Left ventricle myocardium inferior (tissue), 1 donor: ENCODE data around the gene ULBP2. TPM values are rescaled to one million over a fixed set of nuclear protein-coding genes. Genes with fewer than 3 reads are reported as not detected.
"Not testable (repeated sequence)": the region's sequence is repeated elsewhere in the genome, so short reads cannot be mapped to it uniquely, and the experiment has no call there.

Experiments
- DNase-seq: peaks from one replicate; pipeline ENCODE4 v3.0.0-alpha.2; 2020
- H3K27ac ChIP-seq: fragments of 200-600 bp; replicated peaks from 2 replicates; pipeline ENCODE4 v1.8.0; 2021
- H3K27me3 ChIP-seq: fragments of 200-600 bp; 2 replicates; pipeline ENCODE4 v1.8.0; 2021; ENCODE audit warnings: low read depth
- H3K36me3 ChIP-seq: fragments of 200-600 bp; 2 replicates; pipeline ENCODE4 v1.8.0; 2021
- H3K4me1 ChIP-seq: fragments of 200-600 bp; 2 replicates; pipeline ENCODE4 v1.8.0; 2021
- H3K4me3 ChIP-seq: fragments of 200-600 bp; 2 replicates; pipeline ENCODE4 v1.8.0; 2021; ENCODE audit warnings: mild to moderate bottlenecking, moderate library complexity
- H3K9me3 ChIP-seq: fragments of 200-600 bp; replicated peaks from 2 replicates; pipeline ENCODE4 v1.8.0; 2021
- CTCF ChIP-seq: fragments of 200-600 bp; IDR thresholded peaks from 2 replicates; pipeline ENCODE4 v1.8.0; 2021; ENCODE audit warnings: antibody characterized with exemption, mild to moderate bottlenecking, borderline replicate concordance
- intact Hi-C: fragments of 100-400 bp; cut with micrococcal nuclease; formaldehyde crosslinking; loops from one replicate; pipeline ENCODE4 v1.11.0; 2022
- total RNA-seq: library from RNA; stranded (reverse); fragmentation: NEBNext Ultra II Directional; extraction: Animal tissue kit (Norgen Biotek cat#: 25700); gene quantifications from one replicate; pipeline ENCODE4 v1.2.1, GENCODE V29; 2021
- donor health status: DM: no; HTN: yes; CAD: no; lungs with severe emphysema.

Gene ULBP2
- total RNA-seq, 1 donor from 2014 or later = 0.93 TPM

- DNase-seq, H3K27ac ChIP-seq, H3K9me3 ChIP-seq, H3K4me3 ChIP-seq, intact Hi-C loops, H3K36me3 ChIP-seq, H3K4me1 ChIP-seq: not testable (repeated sequence)
- peaks cover 98% of the 10 kb centered on the region for H3K27me3 ChIP-seq
Observed at GRCh38 chr6:149955654-149956317, 14.0 kb downstream of the ULBP2 start.

DNA sequence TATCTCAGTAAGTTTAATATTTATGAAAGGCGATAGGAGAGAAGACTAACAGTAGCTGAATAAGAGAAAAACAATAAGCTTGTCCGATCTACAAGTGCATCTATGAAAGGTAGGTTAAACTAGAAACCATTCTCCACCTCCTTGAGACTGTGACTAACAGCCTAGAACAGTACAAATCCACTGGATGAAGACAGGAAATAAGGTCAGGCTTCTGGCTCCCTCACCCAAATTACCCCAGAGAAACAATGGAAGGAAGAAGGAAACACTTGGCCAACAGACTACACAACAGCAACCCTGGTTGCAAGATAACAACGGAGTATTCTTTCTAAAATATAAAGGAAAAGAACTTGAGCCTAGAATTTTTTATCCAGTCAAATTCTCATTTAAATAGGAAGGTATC, 16.3 kb downstream of the ULBP2 start:
- H3K27ac ChIP-seq, DNase-seq, H3K9me3 ChIP-seq, H3K4me3 ChIP-seq, intact Hi-C loops, H3K36me3 ChIP-seq: not testable (repeated sequence)
- Histone ChIP-seq H3K27me3 (peaks cover 98% of the 10 kb centered on the region), H3K4me1 (peaks cover 11% of the 10 kb centered on the region)

GRCh38 chr6:149959806-149960205, 18.0 kb downstream of the ULBP2 start:
- H3K4me1 ChIP-seq = peaks cover 20% of the 10 kb centered on the region
- H3K27ac ChIP-seq, H3K36me3 ChIP-seq, DNase-seq, H3K4me3 ChIP-seq, intact Hi-C loops, H3K9me3 ChIP-seq: not testable (repeated sequence)
- H3K27me3 ChIP-seq = peaks cover 98% of the 10 kb centered on the region

DNA sequence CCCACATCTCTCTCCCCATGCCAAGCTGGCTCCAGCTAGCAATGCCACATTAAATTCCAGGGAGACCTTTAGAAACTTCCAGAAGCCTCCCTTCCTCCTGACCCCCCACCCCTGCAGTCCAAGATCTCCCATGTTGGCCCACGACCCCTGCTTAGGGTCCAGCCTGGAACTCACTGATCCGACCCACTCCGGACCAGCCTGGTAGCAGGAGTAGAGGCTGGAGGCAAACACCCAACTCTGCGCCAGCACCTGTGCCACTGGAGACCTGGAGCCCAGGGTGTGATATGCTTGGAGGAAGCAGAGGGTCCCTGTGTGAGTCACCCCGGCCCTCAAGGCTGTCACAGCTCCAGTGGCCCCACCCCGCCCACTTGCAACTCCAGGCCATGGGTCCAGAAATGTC, 18.7 kb downstream of the ULBP2 start:
- peaks cover 27% of the 10 kb centered on the region for H3K4me1 ChIP-seq
- no peaks in the 10 kb centered on the region for H3K36me3 ChIP-seq
- no peak overlapping the region for H3K27ac ChIP-seq
- H3K27me3 ChIP-seq = peaks cover 98% of the 10 kb centered on the region
- no peak overlapping the region for H3K4me3 ChIP-seq
- DNase-seq = no peak
- H3K9me3 ChIP-seq = no peaks in the 10 kb centered on the region
- TF ChIP-seq CTCF = no peak
- intact Hi-C loops = no loop called here

GRCh38 chr6:149961728-149962425, 20.1 kb downstream of the ULBP2 start:
- TF ChIP-seq CTCF = peak; percentile 13
- H3K27ac ChIP-seq = no peak overlapping the region
- peaks cover 96% of the 10 kb centered on the region for H3K27me3 ChIP-seq
- intact Hi-C loops = no loop called here
- no peak for DNase-seq
- peaks cover 28% of the 10 kb centered on the region for H3K4me1 ChIP-seq
- no peaks in the 10 kb centered on the region for H3K36me3 ChIP-seq
- no peak overlapping the region for H3K4me3 ChIP-seq
- no peaks in the 10 kb centered on the region for H3K9me3 ChIP-seq

- Histone ChIP-seq H3K27me3 (peaks cover 96% of the 10 kb centered on the region), H3K36me3 (no peaks in the 10 kb centered on the region), H3K9me3 (no peaks in the 10 kb centered on the region), H3K27ac (no peak overlapping the region), H3K4me1 (peaks cover 28% of the 10 kb centered on the region), H3K4me3 (peak overlapping the region; percentile 69)
- intact Hi-C loops = no loop called here
- TF ChIP-seq CTCF = no peak
- no peak for DNase-seq
Observed at GRCh38 chr6:149962461-149963211, 20.8 kb downstream of the ULBP2 start.

GRCh38 chr6:149963212-149963461, 21.3 kb downstream of the ULBP2 start:
- H3K4me3 ChIP-seq = peak overlapping the region; percentile 69

More at GRCh38 chr6:149963212-149963461, 21.3 kb downstream of the ULBP2 start:
- Histone ChIP-seq H3K9me3 (no peaks in the 10 kb centered on the region), H3K27me3 (peaks cover 96% of the 10 kb centered on the region), H3K4me1 (peaks cover 28% of the 10 kb centered on the region), H3K36me3 (no peaks in the 10 kb centered on the region), H3K27ac (peak overlapping the region; percentile 16)
- DNase-seq = no peak
- intact Hi-C loops = no loop called here
- no peak for TF ChIP-seq CTCF
